Cerebellar nuclear complex (tissue), 1 donor: ENCODE results near the gene CAPN15.

Experiments used
- DNase-seq, 2 experiments: peaks; one replicate each; lab custom pipeline; 2025; lab: John Stamatoyannopoulos, UW

The CAPN15 gene

GRCh38 chr16:561957-562938 is 34.7 kb downstream of the CAPN15 start:
- peak in 1 of 2 experiments; percentile 55 for DNase-seq

- DNase-seq = no peak
These were observed 35.6 kb downstream of the CAPN15 start for GRCh38 chr16:563072-563644.

- no peak for DNase-seq
These were observed 37.3 kb downstream of the CAPN15 start for GRCh38 chr16:564690-565418.

GRCh38 chr16:565419-566330 is 38.2 kb downstream of the CAPN15 start:
- no peak for DNase-seq

GRCh38 chr16:566475-567372 is 39.2 kb downstream of the CAPN15 start, which contains the start of gene NHLRC4:
TSS of gene NHLRC4 (plus strand) at chr16:567005. CDS start at chr16:568048, 1,043 bp downstream.
- DNase-seq = no peak

GRCh38 chr16:567373-568256 is 40.1 kb downstream of the CAPN15 start:
- no peak for DNase-seq

GRCh38 chr16:568401-569258 is 41.1 kb downstream of the CAPN15 start:
- no peak for DNase-seq

GRCh38 chr16:569445-570254 is 42.1 kb downstream of the CAPN15 start, which contains the start of gene PIGQ:
TSS of gene PIGQ (plus strand) at chr16:569968. CDS start at chr16:574075, 4,107 bp downstream.
- no peak for DNase-seq

- no peak for DNase-seq
These were observed 45.5 kb downstream of the CAPN15 start for GRCh38 chr16:572865-573650.

GRCh38 chr16:574021-574760 is 46.7 kb downstream of the CAPN15 start:
- no peak for DNase-seq

- DNase-seq = no peak
These were observed 48.1 kb downstream of the CAPN15 start for GRCh38 chr16:575354-576196.

- DNase-seq = no peak
These were observed 48.8 kb downstream of the CAPN15 start for GRCh38 chr16:576197-576822.

GRCh38 chr16:576823-577201 is 49.3 kb downstream of the CAPN15 start:
- DNase-seq = no peak

- no peak for DNase-seq
These were observed 50.3 kb downstream of the CAPN15 start for GRCh38 chr16:577796-578195.
